PC-9 (cell line): ENCODE measurements around the gene DPPA5.
"Not testable (repeated sequence)": the region's sequence is repeated elsewhere in the genome, so short reads cannot be mapped to it uniquely, and the experiment has no call there.

Experiments used
- CTCF ChIP-seq: fragments of 200-600 bp; sonication (generic); conservative IDR thresholded peaks from 2 replicates; pipeline ENCODE4 v1.6.1; 2017; ENCODE audit warnings: mixed run types, antibody characterized with exemption, mild to moderate bottlenecking, moderate library complexity
- EZH2 ChIP-seq: fragments of 200-600 bp; sonication (generic); IDR thresholded peaks from 2 replicates; pipeline ENCODE4 v1.8.0; 2017; ENCODE audit warnings: antibody characterized with exemption, low read depth

GRCh38 chr6:73303773-73304172 lies 50.3 kb downstream of the DPPA5 start:
- not testable (repeated sequence) for TF ChIP-seq CTCF, EZH2
